CD4-positive, alpha-beta T cell treated with Interleukin-1 beta for 1 hour (primary cell): ENCODE results near the gene KIF23.
"Not testable (repeated sequence)": the region's sequence is repeated elsewhere in the genome, so short reads cannot be mapped to it uniquely, and the experiment has no call there.

Experiments used
- DNase-seq, 2 donors: peaks; one replicate each; pipeline ENCODE4 v3.0.0-alpha.2; 2020 to 2022

The KIF23 gene

GRCh38 chr15:69413822-69414700, at the start of gene KIF23:
Gene KIF23 (plus strand): TSS chr15:69414349. CDS start chr15:69414466, 117 bp downstream.
- DNase-seq = peak; percentile 93 to 94

DNA sequence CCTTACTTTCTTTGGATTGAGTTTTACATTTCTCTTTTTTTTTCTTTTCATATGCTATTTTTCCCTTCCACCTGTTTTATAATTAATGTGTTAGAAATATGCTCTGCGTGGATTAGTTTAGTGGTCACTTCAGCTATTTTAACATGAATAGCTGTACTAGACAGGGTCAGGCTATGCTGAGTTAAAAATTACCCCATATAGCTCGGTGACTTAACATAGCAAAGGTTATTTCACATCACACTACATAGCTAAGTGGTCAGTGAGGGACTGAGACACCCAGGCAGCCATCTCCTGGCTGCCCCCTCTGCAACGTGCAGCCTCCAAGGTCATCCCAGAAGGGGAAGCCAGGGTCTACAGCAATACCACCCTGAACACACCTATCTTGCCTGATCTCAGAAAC, 46.9 kb upstream of the KIF23 start:
- DNase-seq = no peak

DNA sequence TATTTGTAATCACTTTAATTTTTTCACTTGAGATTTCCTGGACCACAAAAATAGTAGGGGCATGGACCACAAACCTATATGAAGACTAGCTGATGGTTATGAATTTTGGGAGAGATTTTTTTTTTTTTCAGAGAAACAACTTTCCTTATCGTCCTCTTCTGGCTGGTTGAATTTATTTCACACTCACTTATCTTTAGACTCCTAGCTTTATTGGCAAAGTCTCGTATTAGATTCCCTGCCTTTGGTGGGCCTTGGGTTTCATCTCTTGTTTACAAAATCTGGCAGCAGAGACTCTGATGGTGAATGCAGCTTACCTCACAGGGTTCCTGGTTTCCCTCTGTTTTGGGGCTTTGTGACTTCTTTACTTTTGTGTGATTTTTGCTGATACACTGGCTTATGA, 44.5 kb upstream of the KIF23 start:
- DNase-seq = no peak

GRCh38 chr15:69373406-69373805, 40.7 kb upstream of the KIF23 start:
- no peak for DNase-seq

DNA sequence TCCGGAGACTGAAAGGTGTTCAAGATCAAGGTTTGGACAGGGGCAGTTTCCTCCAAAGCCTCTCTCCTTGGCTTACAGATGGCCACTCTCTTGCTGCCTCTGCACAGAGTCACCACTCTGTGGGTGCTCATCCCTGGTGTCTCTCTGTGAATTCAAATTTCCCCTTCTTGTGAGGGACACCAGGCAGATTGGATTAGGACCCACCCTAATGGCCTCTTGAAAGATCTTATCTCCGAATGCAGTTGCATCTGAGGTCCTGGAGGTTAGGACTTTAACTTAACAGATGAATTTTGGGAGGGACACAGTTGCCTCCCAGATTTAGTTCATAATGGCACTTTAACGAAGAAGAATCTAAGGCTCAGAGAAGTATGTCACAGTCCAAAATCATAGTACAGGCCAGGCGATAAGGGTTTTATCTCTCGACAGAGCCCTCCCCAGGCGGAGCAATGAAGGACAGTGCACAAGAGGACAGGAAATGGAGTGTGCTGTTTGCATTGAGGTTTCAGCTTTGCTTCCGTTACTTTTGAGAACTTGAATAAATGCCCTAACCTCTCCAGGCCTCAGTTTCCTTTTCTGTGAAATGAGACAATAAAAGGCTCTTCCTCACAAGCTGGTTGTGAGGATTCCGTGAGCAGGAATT, 38.9 kb upstream of the KIF23 start:
- DNase-seq = no peak

GRCh38 chr15:69377216-69377970, 36.8 kb upstream of the KIF23 start:
- DNase-seq = no peak

DNA sequence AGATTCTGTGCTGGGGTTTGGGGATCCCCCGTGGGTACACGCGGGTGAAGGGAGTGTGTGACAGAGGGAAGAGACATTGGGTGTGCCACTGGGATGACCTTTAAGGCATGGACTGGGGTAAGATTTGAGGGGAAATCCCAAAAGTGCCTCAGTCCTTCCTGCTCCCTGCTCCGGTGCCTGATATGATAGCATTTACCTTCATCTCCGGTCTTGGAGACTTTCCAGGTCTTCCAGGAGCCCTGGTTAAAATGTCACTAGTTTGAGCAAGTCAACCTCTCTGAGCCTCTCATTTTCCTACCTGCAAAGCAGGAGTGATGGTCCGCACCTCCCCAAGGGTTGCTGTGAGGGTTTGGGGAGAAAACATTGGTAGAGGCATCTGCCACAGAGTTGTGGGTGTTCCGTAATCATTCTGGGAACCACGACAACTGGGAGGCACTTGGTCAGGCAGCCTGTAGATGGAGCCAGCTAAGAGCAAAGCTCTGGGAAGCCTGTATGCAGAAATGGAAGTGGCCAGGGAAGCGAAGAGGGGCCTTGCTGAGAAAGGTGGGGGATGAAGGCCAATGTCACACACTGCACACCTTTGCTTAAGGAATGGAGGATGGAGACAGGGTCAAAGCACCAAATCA, 33.9 kb upstream of the KIF23 start:
- no peak for DNase-seq

DNA sequence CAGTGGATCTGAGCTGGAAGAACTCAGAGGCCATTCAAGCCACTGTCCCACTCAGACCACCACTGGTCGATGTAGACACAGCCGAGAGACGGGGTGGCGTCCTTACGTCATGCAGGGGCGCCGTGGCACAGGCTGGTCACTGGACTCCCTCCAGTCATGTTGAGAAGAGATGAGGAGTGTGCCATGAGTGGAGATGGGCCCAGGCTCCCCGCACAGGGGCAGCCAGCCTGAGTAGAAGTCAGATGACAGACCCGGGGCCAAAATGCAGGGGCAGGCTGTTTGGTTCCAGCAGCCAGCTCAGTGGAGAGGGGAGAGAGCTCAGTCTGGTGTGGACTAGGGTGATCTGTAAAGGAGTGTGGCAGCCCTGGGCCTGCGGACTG, 33.4 kb upstream of the KIF23 start:
- DNase-seq = no peak

GRCh38 chr15:69382176-69382575, 32.0 kb upstream of the KIF23 start:
- not testable (repeated sequence) for DNase-seq

GRCh38 chr15:69384066-69384465, 30.1 kb upstream of the KIF23 start:
- not testable (repeated sequence) for DNase-seq

GRCh38 chr15:69384626-69385598, 29.2 kb upstream of the KIF23 start:
- no peak for DNase-seq

DNA sequence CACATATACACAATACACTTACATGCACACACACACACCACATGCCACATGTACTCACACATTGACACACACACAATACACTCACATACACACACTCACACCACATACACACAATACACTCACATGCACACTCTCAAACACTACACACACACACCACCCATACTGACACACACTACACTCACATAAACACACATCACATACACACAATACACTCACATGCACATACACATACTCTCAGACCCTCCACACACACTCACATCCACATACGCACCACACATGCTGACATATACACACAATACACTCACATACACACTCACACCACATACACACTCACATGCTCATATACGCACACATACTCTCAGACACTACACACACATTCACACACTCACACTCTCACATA, 28.3 kb upstream of the KIF23 start:
- DNase-seq = no peak

DNA sequence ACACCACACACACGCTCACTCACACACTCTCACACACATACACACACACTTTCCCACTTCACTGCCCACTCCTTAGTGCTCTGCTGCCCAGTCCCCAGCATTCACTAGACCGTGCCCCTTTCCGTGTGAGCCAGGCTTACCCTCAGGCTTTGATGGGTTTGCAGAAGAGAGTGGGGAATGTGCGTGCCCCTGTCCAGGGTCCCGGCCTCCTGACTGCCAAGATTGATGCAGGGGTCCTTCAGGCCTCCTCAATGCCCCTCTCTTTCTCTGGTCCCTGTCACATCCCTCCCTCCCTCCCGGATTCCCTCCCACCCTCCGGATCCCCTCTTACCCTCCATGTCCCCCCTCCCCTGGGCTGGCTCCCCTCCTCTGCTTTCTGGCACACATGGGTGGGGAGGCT, 27.9 kb upstream of the KIF23 start:
- no peak for DNase-seq

DNA sequence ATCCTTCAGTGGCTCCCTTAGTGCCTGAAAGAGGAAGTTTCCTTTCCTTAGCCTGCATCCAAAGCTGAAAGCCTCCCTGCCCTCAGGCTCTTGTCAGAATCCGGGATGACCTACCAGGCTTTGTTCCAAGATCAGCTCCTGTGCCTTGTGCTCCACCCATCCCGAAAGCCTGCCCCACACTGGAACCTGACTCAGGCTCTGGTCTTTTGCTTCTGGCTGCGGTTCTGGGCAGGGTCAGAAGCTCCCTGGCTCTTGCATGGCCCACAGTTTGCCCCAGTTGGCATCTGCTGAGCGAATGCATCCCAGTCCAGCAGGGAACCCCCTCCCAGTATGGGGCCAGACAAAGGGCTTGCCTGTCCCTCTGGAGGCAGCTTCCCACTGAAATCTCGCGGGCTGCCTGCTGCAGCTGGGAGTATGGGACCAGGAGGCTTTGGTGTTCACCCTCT, 25.9 kb upstream of the KIF23 start:
- no peak for DNase-seq

DNA sequence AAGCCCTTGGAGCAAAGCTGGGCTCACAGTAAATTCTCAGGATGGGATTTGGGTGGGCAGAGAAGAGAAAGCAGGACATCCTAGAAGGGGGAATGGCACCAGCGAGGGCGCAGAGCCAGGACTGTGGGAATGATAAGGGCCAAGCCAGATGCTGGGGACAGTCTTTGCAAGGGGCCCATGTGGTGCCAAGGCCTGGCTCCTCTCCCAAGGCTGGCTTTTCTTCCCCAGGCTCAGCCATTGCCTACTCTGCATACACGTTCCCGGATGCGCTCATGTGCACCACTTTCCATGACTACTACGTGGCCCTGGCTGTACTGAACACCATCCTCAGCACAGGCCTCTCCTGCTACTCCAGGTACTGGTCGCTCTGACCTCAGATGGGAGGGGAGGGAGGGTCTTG, 24.7 kb upstream of the KIF23 start:
- no peak for DNase-seq

- DNase-seq = no peak
These were observed 23.6 kb upstream of the KIF23 start for GRCh38 chr15:69390575-69390974.

GRCh38 chr15:69391046-69391757, 22.9 kb upstream of the KIF23 start:
- no peak for DNase-seq

- DNase-seq = no peak
These were observed 21.8 kb upstream of the KIF23 start for GRCh38 chr15:69392352-69392751.

- no peak for DNase-seq
These were observed 20.2 kb upstream of the KIF23 start for GRCh38 chr15:69393831-69394491.

DNA sequence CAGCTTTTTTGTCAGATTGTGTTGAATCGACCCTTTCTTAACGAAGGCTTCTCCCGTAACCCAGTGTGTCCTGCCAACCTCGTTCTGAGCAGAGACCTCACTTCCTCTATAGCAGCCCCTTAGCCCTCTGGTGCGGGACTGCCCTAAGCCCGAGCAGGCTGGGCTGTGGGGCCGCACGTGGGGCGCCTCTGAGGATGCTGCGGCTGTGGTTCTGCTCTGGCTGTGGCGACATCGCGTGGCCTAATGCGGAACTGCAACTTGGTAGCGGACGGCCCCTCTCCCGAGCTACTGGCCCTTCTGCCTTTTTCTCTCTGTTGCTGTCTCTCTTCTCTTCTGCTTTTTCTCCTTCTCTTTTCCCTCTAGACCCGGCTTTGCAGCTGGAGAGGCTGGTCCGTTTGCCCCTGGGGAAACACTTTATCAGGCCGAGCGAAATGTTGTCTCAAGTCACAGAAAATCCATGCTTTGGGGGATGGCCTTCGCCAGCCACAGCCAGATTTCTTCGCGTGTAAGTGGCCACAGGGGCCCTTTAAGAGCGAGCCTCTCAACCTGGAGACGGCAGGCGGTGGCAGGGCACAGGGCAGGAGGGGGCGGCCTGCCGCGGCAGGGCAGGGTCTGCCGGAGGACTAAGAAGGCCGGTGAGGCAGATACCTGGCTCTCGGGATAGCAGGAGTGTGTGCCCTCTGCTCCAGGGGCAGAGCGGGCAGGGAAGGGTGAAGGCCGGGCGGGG, 19.4 kb upstream of the KIF23 start:
- DNase-seq = peak; percentile 77 to 78
